RKO (cell line): ENCODE results near the gene KRTAP10-3.
"Not testable (repeated sequence)": the region's sequence is repeated elsewhere in the genome, so short reads cannot be mapped to it uniquely, and the experiment has no call there.

Experiments
- DNase-seq: peaks from one replicate; pipeline ENCODE4 v3.0.0-alpha.2; 2016; ENCODE audit warnings: low spot score

KRTAP10-3 gene, protein sequence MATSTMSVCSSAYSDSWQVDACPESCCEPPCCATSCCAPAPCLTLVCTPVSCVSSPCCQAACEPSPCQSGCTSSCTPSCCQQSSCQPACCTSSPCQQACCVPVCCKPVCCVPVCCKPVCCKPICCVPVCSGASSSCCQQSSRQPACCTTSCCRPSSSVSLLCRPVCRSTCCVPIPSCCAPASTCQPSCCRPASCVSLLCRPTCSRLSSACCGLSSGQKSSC

DNA sequence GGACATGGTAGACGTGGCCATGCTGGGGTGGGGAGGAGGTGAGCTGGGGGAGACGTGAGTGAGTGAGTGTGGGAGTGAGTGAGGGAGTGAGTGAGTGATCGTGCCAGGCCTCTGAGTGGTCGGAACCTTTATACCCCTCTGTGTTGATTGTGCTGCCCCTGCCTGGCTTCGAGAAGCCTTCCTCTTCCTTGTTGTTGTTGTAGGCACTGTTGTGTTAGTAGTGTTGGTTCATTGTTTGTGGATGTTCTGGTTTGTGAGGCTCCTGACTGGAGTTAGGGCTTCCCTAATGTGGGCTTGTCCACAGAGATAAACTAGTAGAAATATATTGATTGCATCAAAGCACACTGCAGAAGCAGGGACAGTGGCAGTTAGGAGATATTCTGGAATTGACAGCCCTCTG is at the start of gene KRTAP10-3:
Gene KRTAP10-3, minus strand, starts transcription at position 101 of the 400 bp plus-strand sequence. Its CDS starts 80 bp downstream, at position 21.
- no peak for DNase-seq

DNA sequence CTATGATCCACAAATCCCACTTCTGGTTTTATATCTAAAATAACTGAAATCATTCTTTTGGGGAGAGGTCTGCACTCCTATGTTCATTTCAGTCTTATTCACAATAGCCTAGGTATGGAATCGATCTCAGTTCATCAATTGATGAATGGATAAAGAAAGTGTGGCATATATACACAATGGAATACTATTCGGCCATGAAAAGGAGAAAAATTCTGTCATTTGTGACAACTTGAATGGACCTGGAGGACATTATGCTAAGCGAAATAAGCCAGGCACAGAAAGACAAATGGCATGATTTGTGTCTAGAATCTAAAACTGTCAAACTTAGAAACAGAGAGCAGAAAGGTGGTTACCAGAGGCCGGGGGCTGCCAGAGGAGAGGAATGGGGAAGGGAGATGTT is 47.9 kb upstream of the KRTAP10-3 start:
- no peak for DNase-seq

DNA sequence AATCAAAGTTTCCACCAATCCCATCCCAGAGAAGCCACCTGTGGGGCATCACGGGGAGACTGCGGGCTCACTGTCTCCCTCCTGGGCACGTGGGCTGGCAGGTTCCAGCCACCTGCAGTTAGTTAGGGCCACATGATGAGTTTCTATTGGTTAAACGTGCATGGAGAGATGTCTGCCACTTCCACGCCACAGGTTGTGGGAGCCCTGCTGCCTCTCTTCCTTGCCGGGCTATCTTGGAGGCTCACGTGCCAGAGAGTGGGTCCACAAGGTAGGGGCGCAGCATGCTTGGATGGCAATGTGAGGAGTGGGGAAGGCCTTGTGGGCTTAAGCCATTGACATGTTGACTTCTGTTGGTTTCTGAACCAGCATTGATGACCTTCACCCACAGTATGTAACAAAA is 45.3 kb upstream of the KRTAP10-3 start:
- DNase-seq, result no peak

DNA sequence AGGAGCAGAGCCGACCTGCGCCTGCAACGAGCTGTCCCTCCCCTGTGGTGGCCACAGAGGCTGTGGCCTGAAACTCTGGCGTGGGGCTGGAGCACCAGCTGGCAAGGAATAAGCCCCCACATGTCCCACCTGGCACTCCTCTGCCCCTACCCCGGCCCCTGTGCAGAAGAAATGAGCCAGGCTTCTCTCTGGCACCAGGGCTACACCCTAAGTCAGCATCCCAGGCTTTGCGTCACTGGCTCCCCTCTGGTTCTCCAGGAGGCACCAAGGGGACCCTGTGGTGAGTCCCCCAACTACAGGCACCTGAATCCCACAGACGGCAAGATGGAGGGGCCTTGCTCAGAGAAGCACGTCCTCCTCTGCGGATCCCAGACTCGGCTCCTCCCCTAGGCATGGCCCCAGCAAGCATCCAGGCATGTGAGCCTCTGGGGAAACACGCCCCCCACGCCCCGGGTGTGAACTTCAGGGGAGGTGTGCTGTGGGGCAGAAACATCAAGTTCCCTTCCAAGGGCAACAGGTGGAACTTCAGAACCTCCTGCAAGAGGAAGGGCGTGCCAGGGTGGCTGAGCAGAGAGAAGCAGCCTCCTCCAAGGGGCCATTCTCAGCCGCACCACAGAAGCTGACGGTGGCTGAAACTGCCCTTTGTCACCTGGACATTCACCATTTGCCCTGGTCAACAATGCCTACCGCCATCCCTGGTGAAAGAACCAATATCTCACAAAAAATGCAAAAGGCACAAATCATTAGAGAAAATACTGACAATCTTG is 44.7 kb upstream of the KRTAP10-3 start:
- DNase-seq, result no peak

DNA sequence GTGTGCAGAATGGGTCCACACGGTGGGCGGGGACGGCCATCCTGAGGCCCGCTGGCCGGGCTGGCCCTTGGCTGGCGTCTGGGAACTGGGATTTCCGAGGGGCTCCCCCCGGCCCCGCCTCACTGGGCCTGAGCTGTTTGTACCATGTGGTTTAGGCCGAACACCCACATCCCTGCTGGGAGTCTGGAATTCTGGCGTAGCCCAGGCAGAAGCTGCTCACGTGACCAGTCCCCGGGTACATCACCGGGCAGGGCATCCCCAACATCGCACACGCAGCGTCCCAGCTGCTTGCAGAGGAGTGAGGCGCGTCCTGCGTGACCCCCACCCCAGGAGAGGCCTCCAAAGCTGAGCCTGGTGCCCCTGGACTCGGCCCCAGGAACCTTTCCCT is 43.9 kb upstream of the KRTAP10-3 start:
- no peak for DNase-seq

DNA sequence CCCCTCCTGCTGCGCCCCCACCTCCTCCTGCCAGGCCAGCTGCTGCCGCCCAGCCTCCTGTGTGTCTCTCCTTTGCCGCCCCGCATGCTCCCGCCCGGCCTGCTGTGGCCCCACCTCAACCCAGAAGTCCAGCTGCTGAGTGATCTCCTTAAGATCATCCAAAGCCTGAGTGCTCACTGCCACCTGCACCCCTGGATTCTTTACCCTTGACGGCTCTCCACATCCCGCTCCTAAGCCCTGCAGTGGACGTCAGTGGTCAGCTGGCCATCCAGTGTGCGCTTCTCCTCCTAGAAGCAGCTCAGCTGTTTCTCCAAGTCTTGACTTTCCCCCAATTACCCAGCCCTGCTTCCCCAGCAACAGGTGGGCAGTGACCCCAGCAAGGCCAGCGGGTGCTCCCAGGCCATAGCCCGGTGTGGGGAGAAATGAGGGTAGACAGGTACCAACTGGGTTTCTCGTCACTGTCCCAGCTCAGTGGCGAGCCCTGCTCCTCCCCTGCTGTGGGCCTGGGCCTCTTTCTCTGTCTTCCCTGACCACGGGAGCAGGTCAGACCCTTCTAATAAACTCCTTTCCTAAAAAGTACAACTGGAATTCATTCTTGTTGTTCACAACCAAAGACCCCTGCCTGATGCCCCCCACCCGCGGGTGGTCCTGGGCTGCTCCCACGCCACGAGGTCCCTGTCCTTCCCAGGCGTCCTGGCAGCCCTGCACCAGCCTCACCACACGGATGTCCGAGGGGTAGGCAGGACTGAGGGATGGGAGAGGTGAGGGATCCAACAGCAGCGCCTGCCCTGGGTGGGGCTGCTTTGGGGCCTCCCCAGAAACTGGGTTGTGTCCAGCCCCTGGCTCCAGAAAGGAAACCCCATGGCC is 43.2 kb upstream of the KRTAP10-3 start:
- DNase-seq, result no peak

DNA sequence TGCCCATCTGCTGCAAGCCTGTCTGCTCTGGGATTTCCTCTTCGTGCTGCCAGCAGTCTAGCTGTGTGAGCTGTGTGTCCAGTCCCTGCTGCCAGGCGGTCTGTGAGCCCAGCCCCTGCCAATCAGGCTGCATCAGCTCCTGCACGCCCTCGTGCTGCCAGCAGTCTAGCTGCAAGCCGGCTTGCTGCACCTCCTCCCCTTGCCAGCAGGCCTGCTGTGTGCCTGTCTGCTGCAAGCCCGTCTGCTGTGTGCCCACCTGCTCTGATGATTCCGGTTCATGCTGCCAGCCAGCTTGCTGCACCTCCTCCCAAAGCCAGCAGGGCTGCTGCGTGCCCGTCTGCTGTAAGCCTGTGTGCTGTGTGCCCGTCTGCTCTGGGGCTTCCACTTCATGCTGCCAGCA is 42.5 kb upstream of the KRTAP10-3 start:
- DNase-seq, result not testable (repeated sequence)

DNA sequence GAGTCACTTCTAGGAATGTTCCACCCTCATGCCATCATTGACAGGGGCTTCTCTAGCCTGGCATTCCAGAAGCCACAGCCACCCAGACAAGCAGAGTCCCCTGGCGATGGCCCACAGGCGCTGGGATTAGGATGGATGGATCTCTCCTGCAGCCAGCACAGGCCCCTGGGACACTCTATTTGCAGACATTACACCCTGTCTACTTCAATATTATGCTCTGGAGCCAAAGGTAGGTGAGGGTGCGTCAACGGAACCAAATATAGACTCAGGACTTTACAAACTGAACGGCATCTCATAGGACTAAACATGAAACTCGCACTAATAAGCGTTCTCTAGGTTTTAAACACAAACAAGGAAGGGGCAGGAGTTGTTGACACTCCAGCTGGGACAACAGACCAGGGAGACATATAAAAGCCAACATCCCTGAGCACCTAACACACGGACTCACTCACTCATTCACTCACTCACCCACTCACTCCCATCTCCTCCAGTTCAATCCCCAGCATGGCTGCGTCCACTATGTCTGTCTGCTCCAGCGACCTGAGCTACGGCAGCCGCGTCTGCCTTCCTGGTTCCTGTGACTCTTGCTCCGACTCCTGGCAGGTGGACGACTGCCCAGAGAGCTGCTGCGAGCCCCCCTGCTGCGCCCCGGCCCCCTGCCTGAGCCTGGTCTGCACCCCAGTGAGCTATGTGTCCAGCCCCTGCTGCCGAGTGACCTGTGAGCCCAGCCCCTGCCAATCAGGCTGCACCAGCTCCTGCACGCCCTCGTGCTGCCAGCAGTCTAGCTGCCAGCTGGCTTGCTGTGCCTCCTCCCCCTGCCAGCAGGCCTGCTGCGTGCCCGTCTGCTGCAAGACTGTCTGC is 41.8 kb upstream of the KRTAP10-3 start, which contains the start of gene KRTAP10-7:
Gene KRTAP10-7, plus strand, starts transcription at position 480 of the 861 bp plus-strand sequence. Its CDS starts 25 bp downstream, at position 505.
- DNase-seq, result not testable (repeated sequence)

DNA sequence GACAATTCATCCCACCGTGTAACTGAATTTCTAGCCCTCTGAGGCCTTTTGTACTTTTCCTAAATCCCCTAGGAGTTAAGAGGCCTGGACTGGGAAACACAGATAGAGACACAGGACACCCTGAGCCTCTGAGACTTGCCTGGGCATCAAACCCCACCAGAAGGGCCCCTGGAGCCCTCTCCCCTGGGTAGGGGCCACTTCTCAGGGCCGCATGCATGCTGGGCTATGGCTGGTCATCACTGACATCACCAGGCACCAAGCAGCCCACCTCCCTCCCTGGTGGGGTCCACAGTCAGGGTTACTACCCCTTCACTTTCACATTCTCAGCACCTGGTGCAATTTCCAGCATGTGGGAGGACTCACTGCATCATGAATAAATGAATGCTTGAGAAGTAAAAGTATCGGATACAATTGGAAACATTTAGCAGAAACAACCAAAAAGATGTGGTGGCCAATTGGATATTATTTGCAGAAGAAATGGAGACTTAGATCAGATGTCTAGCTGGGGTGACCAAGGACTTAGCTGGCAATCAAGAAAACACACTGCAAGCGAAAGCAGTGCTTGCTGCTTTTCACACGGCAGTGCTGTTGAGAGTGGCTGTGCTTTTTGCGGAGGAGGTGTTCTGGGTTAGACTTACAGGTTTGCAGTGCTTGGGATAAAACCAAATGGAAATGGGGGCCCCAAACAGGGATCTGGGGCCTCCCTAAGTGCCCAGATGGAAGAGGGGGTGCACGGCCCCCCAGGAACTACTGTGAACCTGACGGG is 40.9 kb upstream of the KRTAP10-3 start:
- no peak for DNase-seq

DNA sequence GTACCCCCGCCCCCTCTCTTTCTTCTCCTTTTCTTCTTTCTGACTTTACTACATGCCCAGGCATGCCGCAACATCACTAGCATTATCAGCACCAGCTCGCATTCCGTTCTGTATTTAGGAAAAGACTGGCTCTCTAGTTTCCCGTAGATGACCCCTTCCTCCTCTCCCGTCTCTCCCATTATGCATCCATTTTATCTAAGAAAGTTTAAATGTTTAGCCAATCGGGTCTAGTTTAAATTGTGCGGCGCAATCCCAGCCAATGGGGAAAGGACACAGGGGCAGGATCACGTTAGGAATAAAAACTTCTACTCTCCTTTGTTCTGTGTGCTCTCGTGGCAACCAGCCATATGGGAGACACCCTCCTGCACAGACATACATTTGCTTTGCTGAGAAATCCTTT is 39.5 kb upstream of the KRTAP10-3 start:
- DNase-seq, result no peak

DNA sequence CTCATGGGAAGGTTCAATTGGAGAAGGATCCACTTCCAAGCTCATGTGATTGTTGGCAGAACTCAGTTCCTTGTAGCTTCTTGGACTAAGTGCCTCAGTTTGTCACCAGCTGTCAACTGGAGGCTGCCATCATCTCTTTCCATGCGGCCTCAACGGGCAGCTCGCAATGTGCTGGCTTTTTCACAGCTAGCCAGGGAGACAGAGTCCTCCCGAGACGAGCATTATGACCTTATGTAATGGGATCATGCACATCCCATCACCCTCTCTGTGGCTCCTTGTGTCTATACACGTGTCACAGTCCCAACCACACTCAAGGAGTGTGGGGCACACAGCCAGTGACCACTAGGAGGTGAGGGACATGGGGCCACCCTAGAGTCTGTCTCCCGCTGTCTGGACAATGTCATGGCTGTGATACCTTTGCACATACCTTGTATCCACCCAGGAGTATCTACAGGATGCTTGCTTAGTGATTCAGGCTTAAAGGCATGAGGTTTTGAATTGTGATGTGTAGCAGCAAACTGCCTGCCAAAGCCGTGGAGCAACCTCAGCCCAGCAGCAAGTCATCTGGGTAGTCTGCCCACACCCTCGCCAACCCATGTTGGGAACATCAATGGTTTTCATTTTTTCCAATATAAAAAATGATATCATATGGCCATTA is 37.6 kb upstream of the KRTAP10-3 start:
- DNase-seq, result no peak

DNA sequence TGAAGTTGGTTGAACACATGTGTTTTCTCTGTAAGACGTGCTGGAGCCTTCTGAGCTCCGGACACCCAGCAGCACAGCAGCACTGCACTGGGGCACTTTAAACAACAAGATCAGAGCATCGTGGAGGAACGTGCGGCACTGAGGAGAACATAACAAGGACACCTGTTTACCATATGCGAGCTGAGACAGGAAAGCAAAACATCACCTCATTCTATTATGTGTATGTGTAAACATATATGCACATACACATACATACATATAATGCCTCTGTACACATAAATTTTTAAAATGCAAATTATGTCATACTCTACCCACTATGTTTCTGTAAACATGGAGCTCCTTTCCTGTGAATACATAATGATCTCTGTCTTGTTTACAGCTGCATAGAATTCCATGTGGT is 36.9 kb upstream of the KRTAP10-3 start:
- DNase-seq, result no peak

DNA sequence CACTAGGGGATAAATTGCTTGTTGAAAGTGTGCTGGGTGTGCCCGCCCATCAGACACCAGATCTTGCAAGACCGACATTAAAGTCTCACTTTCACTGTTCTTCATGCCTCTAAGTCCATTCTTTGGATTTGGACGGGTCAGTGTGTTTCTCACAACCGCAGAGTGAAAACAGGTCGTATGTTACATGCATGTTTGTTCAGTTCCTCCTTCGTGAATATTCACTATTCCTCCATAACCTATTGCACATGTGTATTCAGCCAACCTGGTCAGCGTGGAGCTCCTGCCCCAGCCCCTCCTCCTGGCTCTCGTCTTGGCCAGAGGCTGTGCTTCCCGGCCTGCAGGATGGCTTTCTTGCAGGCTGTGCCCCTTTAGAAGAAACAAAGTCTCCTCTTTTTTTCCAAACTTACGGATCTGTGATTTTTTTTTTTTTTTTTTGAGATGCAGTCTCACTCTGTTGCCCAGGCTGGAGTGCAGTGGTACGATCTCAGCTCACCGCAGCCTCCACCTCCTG is 35.9 kb upstream of the KRTAP10-3 start:
- no peak for DNase-seq

DNA sequence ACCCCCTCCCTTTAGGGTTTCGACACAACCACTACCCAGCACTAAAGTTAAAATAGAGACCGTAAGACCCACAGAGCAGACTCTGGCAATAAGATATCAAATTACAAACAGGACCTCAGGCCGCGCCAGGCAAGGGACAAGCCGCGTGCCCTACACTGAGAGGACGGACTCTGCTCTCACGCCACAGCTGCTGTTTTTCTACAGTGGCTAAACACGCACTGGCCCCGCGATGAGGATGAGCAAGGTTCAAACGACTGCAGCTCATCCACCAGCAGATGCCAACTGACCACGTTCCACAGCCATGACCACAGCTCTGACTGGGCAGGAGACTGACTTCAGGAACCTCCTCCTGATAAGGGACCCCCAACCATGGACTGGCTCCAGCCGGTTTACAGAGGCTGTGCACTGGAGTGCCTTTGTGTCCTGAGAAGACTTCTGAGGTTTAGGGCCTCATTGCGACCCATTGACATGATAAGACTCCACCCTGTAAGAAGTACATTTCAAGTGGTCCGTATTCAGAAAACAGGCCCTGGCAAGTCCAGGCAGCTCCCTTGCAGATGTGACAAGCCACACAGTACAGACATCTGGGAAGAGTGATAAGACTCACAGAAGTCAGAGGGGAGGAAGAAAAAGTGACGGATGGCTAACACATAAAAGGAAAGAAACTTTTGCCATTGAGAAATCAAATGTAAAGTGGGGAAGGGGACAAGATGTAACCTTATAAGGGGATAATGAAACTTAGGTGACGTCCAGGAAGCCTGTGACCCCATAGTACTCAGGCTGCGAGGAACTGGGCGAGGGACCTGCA is 35.2 kb upstream of the KRTAP10-3 start:
- DNase-seq, result no peak

DNA sequence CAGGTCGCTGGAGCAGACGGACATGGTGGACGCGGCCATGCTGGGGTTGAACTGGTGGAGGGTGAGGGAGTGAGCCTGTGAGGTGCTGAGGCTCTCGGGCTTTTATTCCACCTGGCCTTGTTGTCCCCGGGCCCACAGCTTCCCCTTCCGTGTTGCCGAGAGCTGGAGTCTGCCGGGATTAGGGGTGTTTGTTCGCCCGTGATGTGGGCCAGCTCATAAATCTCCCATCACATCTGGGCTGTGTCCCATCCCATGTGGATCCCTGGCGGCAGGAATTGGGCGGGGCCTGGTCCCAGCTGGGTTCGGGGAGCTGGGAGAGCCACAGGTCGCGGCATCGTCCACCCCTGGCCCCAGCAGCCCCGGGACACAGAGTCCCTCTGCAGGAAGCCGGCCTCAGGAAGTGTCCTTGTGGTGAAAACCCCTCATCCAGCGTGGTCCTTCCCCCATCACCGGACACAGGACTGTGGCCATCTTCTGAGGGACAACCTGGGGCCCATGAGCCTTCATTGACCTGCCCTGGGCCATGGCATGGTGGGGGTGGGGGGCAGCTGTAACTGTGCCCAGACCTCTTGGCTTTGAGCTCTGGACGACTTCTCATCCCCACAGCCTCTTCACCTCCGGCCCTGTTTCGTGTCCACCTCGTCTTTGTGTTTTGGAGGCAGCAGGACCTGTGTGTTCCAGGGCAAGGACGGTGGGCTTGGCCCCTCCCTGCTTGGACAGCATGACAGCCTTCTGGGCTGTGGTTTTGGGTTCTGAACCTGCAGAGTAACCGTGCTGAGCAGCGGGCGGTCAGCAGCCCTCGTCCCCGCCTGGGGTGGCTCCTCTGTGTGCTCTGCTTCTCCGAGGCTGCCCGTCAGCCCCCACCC is 34.1 kb upstream of the KRTAP10-3 start, which contains the start of gene KRTAP10-6:
Gene KRTAP10-6, minus strand, starts transcription at position 60 of the 866 bp plus-strand sequence. Its CDS starts 21 bp downstream, at position 39.
- no peak for DNase-seq

DNA sequence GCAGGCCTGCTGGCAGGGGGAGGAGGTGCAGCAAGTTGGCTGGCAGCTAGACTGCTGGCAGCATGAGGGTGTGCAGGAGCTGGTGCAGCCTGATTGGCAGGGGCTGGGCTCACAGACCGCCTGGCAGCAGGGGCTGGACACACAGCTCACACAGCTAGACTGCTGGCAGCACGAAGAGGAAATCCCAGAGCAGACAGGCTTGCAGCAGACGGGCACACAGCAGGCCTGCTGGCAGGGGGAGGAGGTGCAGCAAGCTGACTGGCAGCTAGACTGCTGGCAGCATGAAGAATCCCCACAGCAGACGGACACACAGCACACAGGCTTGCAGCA is 33.2 kb upstream of the KRTAP10-3 start:
- DNase-seq, result not testable (repeated sequence)

DNA sequence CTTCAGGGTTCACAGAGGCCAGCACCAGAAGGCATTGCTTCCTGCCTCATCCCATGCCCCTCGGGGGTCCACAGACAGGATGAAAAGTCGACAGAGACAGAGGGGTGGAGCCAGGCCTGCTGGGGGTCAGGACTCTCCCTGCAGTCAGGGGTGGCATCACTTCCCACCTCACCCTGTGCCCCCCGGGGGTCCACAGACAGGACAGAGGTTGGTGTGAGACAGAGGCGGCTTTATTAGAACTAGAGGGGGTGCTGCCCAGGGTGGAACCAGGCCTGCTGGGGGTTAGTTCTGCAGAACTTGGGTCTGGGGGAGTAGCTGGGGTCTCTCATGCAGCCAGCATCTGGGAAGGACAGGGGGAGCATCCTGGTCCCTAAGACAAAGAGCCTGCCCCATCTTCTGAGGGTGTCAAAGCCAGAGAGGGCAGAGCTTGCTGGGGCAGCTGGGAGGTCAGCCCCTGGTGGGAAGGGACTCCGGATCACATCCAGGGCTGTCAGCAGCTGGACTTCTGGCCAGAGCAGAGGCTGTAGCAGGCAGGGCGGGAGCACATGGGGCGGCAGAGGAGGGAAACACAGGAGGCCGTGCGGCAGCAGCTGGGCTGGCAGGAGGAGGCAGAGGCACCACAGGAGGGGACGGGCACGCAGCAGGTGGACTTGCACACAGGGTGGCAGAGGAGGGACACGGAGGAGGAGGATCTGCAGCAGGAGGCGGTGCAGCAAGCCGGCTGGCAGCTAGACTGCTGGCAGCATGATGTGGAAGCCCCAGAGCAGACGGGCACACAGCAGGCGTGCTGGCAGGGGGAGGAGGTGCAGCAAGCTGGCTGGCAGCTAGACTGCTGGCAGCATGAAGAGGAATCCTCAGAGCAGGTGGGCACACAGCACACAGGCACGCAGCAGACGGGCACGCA is 32.6 kb upstream of the KRTAP10-3 start:
- DNase-seq, result not testable (repeated sequence)
